NCI-H146 treated with DMSO at 0.1 percent for 48 hours (cell line): ENCODE data around the gene C20orf202.
"Not testable (repeated sequence)": the region's sequence is repeated elsewhere in the genome, so short reads cannot be mapped to it uniquely, and the experiment has no call there.

Source experiments
- DNase-seq: peaks from one replicate; lab custom pipeline; 2025; ENCODE audit not compliant: unreplicated experiment; lab: John Stamatoyannopoulos, UW

C20orf202 gene

GRCh38 chr20:1207293-1207878 lies 4.1 kb downstream of the C20orf202 start:
- no peak for DNase-seq

- no peak for DNase-seq
These were observed 6.5 kb downstream of the C20orf202 start for GRCh38 chr20:1209447-1210387.

GRCh38 chr20:1210501-1210900 lies 7.2 kb downstream of the C20orf202 start:
- no peak for DNase-seq

- no peak for DNase-seq
These were observed 8.8 kb downstream of the C20orf202 start for GRCh38 chr20:1212023-1212422.

- peak; percentile 65 for DNase-seq
These were observed 9.5 kb downstream of the C20orf202 start for GRCh38 chr20:1212607-1213396.

GRCh38 chr20:1214838-1215261 lies 11.6 kb downstream of the C20orf202 start:
- no peak for DNase-seq

GRCh38 chr20:1215386-1216170 lies 12.3 kb downstream of the C20orf202 start:
- DNase-seq = no peak

- not testable (repeated sequence) for DNase-seq
These were observed 13.5 kb downstream of the C20orf202 start for GRCh38 chr20:1216527-1217427.

- DNase-seq = not testable (repeated sequence)
These were observed 19.5 kb downstream of the C20orf202 start for GRCh38 chr20:1222750-1223149.

GRCh38 chr20:1224205-1224890 lies 21.1 kb downstream of the C20orf202 start:
- no peak for DNase-seq

GRCh38 chr20:1225263-1225782 lies 22.1 kb downstream of the C20orf202 start:
- DNase-seq = peak; percentile 61

- DNase-seq = peak; percentile 52
These were observed 22.8 kb downstream of the C20orf202 start, which contains the start of gene RAD21L1 for GRCh38 chr20:1225783-1226654. Gene RAD21L1, plus strand, starts transcription at chr20:1226044. Its CDS starts 2,410 bp downstream, at chr20:1228454.

- DNase-seq = no peak
These were observed 26.3 kb downstream of the C20orf202 start for GRCh38 chr20:1229541-1229940.

GRCh38 chr20:1232286-1233111 lies 29.2 kb downstream of the C20orf202 start:
- DNase-seq = no peak

GRCh38 chr20:1240549-1240948 lies 37.3 kb downstream of the C20orf202 start:
- DNase-seq = no peak

- no peak for DNase-seq
These were observed 38.2 kb downstream of the C20orf202 start for GRCh38 chr20:1241456-1241855.

GRCh38 chr20:1242099-1242498 lies 38.8 kb downstream of the C20orf202 start:
- DNase-seq = no peak
